Mucosa of gallbladder (tissue), 1 donor: ENCODE results near the gene RARS2. TPM values are rescaled to one million over a fixed set of nuclear protein-coding genes. Genes with fewer than 3 reads are reported as not detected.

Experiments used
- DNase-seq: peaks from one replicate; pipeline ENCODE4 v3.0.0-alpha.2; 2020; ENCODE audit warnings: low spot score
- total RNA-seq: library from RNA; stranded (reverse); gene quantifications from one replicate; pipeline ENCODE4 v1.2.1, GENCODE V29; 2021
- donor health status: DM: no; HTN: no; CAD: no.

The RARS2 gene
- total RNA-seq, 1 donor from 2014 or later = 29.1 TPM

- DNase-seq = no peak
These were observed 15.5 kb downstream of the RARS2 start for GRCh38 chr6:87574237-87574804.

GRCh38 chr6:87573307-87574024 is 16.3 kb downstream of the RARS2 start:
- no peak for DNase-seq

- DNase-seq = no peak
These were observed 16.9 kb downstream of the RARS2 start for GRCh38 chr6:87572883-87573282.

DNA sequence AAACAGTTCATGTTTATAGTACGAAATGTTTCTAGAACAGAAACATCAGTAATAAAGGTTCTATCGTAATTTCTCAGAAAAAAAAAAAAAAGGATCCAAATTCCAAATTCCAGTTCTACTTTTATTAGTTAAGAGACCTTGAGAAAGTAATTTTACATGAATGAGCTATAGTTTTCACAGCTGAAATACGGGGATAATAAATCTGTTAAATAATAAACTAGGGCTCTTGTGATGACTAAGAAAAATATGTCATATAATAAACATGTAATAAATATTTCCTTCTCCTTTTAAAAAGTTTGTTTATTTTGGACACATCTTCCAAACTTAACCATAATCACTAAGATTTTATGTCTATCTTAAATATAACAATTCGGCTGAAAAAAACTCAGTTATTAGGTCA is 17.8 kb downstream of the RARS2 start:
- DNase-seq = no peak

- DNase-seq = no peak
These were observed 28.8 kb downstream of the RARS2 start for GRCh38 chr6:87561017-87561416.

DNA sequence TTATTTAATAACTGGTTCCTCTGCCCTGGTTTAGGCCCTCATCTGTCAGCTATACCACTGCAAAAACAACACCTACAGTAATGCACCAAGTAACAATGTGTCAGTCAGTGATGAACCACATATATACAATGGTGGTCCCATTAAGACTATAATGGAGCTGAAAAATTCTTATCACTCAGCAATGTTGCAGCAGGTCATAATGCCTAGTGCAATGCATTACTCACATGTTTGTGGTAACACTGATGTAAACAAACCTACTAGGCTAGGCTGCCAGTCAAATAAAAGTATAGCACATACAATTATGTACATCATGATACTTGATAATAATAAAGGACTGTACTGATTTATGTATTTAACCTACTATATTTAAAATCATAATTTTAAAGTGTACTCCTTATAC is 31.3 kb downstream of the RARS2 start:
- no peak for DNase-seq

GRCh38 chr6:87555506-87555905 is 34.3 kb downstream of the RARS2 start:
- no peak for DNase-seq

- no peak for DNase-seq
These were observed 36.5 kb downstream of the RARS2 start for GRCh38 chr6:87553159-87553765.

- no peak for DNase-seq
These were observed 38.0 kb downstream of the RARS2 start for GRCh38 chr6:87551799-87552198.

DNA sequence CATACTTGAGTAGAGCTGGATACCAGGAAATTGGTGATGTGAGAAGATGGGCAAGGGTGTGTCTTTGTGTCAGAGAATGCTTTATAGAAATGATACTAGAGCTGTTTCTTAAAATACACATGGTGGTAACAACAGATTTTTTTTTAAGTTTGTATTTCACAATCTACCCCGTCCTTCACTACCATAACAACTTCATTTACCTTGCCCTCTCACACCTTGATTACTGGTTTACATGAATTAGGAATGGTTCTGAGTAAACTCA is 45.4 kb downstream of the RARS2 start:
- DNase-seq = no peak

- no peak for DNase-seq
These were observed 45.9 kb downstream of the RARS2 start for GRCh38 chr6:87543696-87544473.

DNA sequence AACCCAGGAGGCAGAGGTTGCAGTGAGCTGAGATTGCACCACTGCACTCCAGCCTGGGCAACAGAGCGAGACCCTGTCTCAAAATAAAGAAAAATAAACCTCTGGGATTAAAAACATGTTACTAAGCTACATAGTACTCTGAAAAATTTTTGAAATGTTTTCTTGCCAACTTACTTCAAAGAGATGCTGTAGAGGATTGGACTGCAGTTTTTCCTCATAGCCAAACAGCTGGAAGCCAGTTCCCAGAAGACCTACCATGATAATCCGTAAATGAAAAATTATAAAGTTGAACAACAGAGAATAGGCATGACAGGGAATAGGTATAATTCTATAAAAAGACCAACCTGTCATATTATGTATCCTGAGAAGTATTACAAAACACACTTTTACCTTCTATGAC is 48.0 kb downstream of the RARS2 start:
- DNase-seq = no peak

DNA sequence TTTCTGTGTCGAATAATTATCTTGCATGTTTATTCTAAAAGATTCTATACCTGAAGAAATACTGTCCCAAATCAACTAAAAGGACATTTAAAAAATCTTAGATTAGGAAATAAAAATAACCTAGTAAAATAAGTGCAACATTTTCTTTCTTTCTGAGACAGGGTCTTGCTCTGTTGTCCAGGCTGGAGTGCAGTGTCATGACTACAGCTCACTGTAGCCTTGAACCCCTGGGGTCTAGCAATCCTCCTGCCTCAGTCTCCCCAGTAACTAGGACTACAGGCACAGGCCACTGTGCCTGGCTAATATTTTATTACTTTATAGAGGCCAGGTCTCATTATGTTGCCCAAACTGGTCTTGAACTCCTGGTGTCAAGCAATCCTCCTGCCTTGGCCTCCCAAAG is 48.7 kb downstream of the RARS2 start:
- DNase-seq = no peak

- no peak for DNase-seq
These were observed 49.2 kb downstream of the RARS2 start for GRCh38 chr6:87540539-87540938.

DNA sequence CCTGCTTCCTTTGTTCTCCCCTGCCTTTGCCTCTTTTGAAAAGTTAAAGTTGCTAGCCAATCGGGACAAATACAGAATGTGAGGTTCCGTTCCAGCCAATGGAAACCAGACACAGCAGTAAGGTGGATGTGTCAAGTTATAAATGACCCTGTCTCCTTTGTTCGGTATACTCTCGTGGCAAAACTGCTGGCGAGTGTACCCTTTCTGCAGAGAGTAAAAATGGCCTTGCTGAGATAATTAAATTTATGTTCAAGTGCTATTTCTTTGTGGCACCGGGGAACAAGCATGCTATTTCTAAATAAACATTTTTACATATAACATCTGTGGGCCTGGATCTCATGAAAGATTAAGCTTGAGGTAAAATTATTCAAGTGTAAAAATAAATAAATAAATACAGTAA is 50.2 kb downstream of the RARS2 start:
- no peak for DNase-seq

DNA sequence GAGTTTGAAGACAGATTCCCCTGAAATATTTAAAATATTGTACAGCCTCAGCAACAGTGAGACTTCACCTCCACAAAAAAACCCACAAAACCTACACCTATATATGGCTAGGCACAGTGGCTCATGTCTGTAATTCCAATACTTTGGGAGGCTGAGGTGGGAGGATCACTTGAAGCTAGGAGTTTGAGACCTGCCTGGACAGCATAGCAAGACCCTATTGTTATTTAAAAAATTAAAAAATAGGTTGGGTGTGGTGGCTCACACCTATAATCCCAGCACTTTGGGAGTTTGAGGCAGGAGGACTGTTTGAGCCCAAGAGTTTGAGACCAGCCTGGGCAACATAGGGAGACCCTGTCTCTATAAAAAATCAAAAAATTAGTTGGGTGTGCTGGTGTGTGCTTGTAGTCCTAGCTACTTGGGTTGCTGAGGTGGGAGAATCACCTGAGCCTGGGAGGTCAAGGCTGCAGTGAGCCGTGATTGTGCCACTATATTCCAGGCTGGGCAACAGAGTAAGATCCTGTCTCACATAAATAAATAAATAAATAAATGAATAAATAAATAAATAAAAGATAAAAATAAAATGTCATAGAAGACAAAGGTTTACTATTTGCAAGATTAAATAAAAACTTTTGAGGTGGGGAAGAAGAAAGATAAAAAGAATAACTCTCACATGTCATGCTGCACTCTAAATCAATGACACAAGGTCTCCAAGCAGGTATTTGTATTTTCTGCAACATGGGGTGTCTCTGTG is 51.1 kb downstream of the RARS2 start:
- no peak for DNase-seq

DNA sequence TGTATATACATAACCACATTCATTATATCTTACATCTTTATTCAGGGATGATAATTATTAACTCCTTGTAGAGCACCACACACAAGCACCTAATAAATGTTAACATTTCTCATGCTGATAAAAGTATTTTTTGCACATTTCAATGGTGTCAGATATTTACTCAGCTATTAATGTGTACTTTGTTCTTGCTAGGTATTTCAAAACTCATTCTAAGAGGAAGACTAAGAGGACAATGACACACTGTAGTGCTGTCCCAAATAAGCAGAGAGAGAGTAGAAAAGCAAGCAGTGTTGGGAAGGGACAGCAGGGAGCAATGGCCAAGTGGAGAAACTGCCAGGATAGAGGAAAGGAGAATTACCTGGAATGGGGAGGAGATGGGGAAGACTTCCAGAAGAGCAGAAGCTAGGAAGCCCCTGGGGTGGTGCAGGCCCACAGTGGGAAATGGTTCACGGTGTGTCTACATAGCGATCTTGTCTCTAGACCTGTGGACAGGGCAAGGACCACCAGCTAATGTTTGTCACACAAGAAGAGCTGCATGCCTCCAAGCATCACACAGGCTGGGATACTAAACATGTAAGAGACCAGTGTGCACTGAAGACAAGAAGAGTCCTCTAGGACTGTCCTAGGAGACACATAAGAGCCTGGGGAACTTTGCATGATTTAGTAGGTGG is 55.3 kb downstream of the RARS2 start:
- DNase-seq = no peak

- no peak for DNase-seq
These were observed 60.6 kb downstream of the RARS2 start for GRCh38 chr6:87529221-87529620.

- no peak for DNase-seq
These were observed 67.1 kb downstream of the RARS2 start for GRCh38 chr6:87522686-87523085.

GRCh38 chr6:87518453-87518852 is 71.3 kb downstream of the RARS2 start:
- DNase-seq = no peak

DNA sequence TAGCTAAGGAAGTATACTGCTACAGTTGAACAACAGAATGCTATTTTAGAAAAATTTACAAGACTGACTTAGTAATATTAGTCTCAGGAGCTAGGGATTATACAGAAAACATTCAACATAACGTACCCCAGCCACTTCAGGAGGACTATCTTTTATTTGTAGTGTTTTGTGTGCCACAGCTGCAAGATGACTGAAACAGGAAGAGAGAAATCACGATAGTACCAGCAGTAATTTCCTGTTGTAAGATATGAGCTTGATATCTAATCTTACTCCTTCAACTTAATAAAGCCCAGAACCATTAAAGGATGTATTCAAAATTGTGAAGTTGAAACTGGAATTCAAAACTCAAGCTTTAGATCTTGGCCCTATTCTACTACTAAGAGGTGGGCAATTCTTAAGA is 75.0 kb downstream of the RARS2 start:
- DNase-seq = no peak

DNA sequence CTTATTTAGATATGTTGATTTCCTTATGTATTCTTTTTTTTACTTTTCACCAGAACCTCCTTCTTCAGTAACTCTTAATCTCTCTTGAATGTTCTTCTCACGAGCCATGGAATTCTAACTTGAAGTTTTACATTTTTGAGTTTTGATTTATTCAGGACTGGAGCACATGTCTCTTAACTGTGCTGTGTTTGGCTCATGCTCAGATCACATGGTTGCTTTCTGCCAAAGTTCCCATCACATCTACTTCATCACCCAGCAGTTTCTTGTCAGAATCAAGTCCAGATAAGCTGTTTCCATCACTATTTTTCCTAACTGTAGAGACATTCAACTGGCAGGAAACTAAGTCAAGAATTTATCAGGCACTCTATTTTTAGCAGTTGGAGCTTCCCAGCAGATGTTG is 85.3 kb downstream of the RARS2 start:
- DNase-seq = no peak
